Measurements from ENCODE around the gene SNCG.

- TF ChIP-seq EZH2 (IDR thresholded peaks at IDR 0.05; ENCODE audit: borderline replicate concordance, low read depth, low read length, poor library complexity, severe bottlenecking) (no peak), CTCF (conservative IDR thresholded peaks at IDR 0.05; ENCODE audit: low read depth, low read length) (no peak)
Measured at GRCh38 chr10:86944907-86945306, 13.5 kb upstream of the SNCG start.

All from A673 (cell line).